ENCODE measurements around the gene WDR7.

- TF ChIP-seq, protein P1, sequence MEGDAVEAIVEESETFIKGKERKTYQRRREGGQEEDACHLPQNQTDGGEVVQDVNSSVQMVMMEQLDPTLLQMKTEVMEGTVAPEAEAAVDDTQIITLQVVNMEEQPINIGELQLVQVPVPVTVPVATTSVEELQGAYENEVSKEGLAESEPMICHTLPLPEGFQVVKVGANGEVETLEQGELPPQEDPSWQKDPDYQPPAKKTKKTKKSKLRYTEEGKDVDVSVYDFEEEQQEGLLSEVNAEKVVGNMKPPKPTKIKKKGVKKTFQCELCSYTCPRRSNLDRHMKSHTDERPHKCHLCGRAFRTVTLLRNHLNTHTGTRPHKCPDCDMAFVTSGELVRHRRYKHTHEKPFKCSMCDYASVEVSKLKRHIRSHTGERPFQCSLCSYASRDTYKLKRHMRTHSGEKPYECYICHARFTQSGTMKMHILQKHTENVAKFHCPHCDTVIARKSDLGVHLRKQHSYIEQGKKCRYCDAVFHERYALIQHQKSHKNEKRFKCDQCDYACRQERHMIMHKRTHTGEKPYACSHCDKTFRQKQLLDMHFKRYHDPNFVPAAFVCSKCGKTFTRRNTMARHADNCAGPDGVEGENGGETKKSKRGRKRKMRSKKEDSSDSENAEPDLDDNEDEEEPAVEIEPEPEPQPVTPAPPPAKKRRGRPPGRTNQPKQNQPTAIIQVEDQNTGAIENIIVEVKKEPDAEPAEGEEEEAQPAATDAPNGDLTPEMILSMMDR (conservative IDR thresholded peaks at IDR 0.05; ENCODE audit: low read depth in 2 of 2) = no peak
- TF ChIP-seq EZH2phosphoT487 (IDR thresholded peaks at IDR 0.05; ENCODE audit: unreplicated experiment) = no peak
- TF ChIP-seq ETS1 (IDR thresholded peaks at IDR 0.05) = no peak
- TF ChIP-seq EZH2 (IDR thresholded peaks at IDR 0.05; ENCODE audit: low read depth, unreplicated experiment) = no peak
- no peak for TF ChIP-seq POLR2AphosphoS5 (IDR thresholded peaks at IDR 0.05; ENCODE audit: low read depth)
- no peak for TF ChIP-seq JUNB (IDR thresholded peaks at IDR 0.05; ENCODE audit: unreplicated experiment)
- TF ChIP-seq REST (IDR thresholded peaks at IDR 0.05; ENCODE audit: unreplicated experiment) = no peak
- TF ChIP-seq CREB1 (CRISPR knock-in tag; IDR thresholded peaks at IDR 0.05; ENCODE audit: low read depth) = no peak
Observed at GRCh38 chr18:56990678-56991077, 339.5 kb downstream of the WDR7 start.
